Measurements from ENCODE around the gene MATK.
A peak's percentile ranks its signal among the peaks of the same experiment; 100 is the strongest.
"Not testable (repeated sequence)": the region's sequence is repeated elsewhere in the genome, so short reads cannot be mapped to it uniquely, and the experiment has no call there.

The MATK gene

GRCh38 chr19:3770136-3770999 is 15.8 kb downstream of the MATK start:
- DNase-seq (ENCODE audit: low spot score): no peak

GRCh38 chr19:3769494-3769893 is 16.7 kb downstream of the MATK start:
- DNase-seq (ENCODE audit: low spot score): no peak

- no peak for DNase-seq (ENCODE audit: low spot score)
These were observed 17.5 kb downstream of the MATK start for GRCh38 chr19:3768748-3769099.

DNA sequence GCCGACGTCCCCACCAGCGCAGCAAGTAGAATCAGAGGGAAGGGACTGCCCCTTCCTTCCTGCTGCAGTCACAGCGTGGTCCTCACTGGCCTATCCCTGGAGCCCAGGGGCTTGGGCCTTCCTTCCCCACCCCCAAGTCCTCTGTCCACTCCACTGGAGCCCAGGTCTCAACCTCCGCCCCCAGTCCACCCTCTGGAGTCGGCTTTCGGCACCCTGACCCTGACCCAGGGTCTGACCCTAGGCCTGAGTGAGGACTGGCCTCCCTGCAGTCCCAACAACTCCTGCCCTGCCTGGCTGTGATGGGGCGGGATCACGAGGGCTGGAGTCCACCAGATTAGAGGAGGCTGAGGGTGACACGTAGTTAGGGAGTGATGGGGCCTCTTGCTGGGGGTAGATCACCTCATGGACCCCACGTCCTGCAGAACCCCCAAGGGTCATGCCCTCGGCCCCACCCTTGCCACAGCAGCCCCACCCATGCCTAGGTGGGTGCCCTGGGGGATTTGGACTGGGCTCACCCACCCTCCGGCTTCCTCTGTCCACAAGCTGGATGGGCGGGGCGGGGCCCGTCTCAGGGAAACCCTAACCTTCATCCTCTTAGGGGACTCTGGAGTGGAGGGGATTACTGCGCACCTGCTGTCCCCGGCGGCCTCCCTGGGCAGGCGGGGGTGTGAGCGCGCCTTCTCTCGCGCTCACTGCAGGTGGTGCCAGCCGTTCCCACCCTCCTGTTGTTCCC is 18.0 kb downstream of the MATK start:
- no peak for DNase-seq (ENCODE audit: low spot score)

- no peak for DNase-seq (ENCODE audit: low spot score)
These were observed 19.1 kb downstream of the MATK start for GRCh38 chr19:3767050-3767449.

GRCh38 chr19:3766520-3766919 is 19.7 kb downstream of the MATK start:
- no peak for DNase-seq (ENCODE audit: low spot score)

DNA sequence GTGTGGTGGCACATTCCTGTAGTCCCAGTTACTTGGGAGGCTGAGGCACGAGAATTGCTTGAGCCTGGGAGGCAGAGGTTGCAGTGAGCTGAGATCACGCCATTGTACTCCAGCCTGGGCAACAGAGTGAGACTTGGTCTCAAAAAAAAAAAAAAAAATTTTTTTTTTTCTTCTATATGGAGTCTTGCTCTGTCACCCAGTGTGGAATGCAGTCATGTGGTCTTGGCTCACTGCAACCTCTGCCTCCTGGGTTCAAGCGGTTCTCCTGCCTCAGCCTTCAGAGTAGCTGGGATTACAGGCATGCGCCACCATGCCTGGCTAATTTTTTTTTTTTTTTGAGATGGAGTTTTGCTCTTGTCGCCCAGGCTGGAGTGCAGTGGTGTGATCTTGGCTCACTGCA is 20.4 kb downstream of the MATK start:
- DNase-seq (ENCODE audit: low spot score): not testable (repeated sequence)

DNA sequence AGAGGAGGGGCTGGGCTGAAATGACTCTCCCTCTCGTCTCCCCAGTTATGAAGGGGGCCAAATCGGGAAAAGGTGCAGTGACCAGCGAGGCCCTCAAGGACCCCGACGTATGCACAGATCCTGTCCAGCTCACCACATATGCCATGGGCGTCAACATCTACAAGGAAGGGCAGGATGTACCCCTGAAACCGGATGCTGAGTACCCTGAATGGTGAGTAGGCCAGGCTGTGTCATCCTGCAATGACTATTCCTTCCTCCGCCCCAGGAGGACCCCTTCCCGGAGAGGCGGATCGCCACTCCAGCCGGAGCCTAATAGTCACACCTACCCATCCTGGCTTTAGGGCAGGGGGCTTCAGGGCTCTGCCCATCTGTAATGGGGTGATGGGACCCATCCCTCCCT is 21.1 kb downstream of the MATK start:
- DNase-seq (ENCODE audit: low spot score): no peak

GRCh38 chr19:3762501-3763459 is 23.4 kb downstream of the MATK start, which contains the start of gene MRPL54:
Gene MRPL54, plus strand, starts transcription at chr19:3762682. Its CDS starts 19 bp downstream, at chr19:3762701.
- peak; percentile 99 for DNase-seq (ENCODE audit: low spot score)

DNA sequence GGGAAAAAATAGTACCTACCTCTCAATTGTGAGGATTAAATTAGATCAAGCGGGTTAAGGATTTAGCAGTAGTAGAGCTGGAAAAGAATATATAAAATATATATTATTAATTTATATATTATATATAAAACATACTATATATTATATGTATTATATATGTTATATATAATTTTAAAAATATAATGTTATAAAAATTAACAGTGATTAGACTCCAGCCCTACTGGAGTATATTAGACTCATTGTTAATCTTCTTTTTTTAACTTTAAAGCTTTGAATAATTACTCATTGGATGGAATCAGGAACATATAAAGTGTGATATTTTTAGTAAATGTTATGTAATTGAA is 24.1 kb downstream of the MATK start:
- no peak for DNase-seq (ENCODE audit: low spot score)

DNA sequence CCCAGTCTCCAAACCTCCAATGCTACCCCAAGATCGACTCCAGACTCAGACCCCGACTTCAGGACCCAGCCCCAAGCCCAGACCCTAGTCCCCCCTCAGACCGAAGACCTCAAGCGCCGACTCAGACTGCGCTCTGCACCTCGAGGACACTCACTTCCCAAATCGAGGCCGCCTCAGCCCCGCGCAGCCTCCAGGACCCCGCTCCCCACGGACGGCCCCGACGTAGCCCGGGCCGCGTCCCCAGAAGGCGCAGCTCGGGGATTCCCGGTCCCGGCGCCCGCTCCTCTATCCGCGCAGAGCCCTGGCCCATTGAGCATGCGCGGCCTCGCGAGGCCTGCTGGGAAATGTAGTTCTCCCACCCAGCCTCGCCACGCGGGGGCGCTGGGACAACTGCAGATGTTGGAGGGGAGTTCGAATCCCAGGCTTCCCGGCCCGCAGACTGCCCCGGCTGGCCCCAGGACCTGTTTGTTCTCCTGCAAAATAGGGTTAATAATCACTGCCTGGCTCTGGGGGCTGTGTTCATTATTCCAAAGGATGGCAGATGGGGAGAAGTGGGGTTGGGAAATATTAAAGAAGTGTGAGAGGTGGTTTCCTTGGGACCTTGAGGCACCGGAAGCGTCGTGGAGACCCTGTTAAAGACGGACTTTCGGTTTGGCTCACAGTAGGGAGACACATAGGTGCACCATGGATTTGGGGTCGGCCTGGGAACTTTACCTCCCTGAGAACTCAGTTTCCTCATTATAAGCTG is 24.6 kb downstream of the MATK start, which contains the start of gene APBA3:
APBA3 (minus strand) TSS at position 311 of the 748 bp plus-strand sequence. CDS start 1,428 bp downstream, outside the sequence.
- peak; percentile 94 for DNase-seq (ENCODE audit: low spot score)

DNA sequence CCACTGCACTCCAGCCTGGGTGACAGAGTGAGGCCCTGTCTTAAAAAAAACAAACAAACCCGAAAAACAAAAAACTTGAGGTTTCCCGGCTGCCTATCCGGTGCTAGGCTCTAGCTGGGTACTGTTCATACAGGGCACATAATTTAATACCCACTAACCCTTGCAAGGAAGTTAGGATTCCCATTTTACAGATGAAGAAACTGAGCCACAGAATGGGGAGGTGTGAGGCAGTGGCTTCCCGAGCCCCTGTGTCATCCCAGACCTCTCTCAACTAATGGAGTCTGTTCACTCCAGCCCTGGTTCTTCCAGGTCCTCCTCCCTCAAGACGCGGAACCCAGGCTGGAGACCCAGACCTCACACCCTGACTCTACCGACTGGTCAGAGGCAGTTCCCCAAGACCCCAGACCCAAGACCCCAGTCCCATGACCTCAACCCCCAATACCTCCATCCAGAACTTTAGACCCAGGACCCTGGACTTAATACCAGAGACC is 25.3 kb downstream of the MATK start:
- no peak for DNase-seq (ENCODE audit: low spot score)

DNA sequence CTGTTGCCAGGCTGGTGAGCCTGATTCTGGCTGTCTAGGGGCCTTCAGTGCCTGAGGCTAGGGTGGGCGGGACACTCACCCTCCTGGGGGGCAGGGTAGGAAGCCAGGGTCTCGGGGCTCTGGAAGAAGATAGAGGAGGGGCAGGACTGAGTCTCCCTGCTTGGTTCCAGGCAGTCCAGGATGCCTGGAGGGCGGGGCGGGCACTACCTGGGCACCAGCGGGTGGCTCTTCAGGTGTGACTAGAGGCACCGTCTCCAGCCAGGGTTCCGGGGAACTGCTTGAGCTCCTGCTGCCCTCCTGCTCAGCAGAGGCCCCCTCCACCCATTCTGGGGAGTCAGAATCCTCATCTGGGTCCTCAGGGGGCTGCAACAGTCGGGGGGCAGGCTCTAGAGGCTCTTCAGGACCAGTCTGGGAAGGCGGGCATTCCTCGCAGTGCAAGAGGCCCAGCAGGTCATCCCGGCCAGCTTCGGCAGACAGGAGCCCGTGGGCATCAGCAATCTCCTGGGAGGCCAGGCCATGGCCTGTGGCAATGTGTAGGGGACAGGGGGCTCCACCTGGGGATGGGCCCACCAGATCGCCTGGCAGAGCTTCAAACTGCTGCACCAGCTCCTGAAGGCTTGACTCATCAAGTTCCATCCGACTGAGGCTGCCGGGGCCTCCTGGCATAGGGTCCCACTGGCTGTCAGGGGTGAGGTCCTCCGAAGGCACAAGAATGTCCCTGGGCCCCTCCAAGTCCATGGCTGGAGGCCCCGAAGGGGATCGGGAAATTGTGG is 26.5 kb downstream of the MATK start:
- DNase-seq (ENCODE audit: low spot score): no peak

- not testable (repeated sequence) for DNase-seq (ENCODE audit: low spot score)
These were observed 27.9 kb downstream of the MATK start for GRCh38 chr19:3758297-3758696.

DNA sequence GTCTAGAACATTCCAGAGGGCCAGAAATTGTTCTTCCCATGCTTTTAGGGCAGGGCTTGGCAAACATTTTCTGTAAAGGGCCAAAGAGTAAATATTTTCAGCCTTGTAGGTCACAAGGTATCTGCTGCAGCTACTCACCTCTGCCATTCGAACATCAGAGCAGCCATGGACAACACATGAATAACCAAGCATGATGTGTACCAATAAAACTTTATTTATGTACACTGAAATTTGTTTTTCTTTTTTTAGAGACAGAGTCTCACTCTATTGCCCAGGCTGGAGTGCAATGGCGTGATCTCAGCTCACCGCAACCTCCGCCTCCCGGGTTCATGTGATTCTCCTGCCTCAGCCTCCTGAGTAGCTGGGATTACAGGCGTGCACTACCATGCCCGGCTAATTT is 28.5 kb downstream of the MATK start:
- not testable (repeated sequence) for DNase-seq (ENCODE audit: low spot score)

DNA sequence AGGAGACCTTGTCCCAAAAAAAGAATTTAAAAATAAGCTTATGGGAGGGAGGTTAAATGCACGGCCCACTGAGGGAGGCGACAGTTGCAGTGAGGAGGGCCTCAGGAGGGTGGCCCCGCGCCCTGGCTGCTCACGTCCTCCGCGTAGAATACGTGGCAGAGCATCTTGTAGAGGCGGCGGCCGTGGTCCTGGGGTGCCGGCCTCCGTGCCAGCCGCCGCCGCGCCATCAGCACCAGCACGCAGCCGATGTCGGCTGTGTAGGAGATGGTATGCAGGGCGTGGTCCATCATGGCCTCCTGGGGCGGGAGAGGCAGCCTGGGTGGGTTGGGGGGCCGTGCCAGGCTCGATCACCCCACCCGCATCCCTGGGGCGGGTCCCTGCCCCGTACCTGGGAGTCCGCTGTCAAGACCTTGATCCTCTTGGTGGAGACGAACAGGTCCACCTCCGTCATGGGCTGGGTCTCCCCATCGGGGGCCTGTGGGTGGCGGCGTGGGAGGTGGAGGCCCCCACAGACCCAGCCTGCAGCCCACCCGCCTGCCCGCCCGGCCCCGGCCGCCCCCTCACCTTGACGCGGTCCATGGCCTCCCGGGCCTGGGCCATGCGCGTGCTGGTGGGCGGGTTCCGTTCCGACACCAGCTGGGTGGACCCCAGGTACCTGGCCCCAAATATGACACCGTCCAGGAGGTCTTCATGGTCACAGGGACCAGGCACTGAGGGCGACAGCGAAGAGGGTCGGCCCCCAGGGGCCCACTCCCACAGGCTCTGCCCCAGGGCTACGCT is 32.4 kb downstream of the MATK start:
- no peak for DNase-seq (ENCODE audit: low spot score)

GRCh38 chr19:3752492-3752891 is 33.7 kb downstream of the MATK start:
- DNase-seq (ENCODE audit: low spot score): no peak

DNA sequence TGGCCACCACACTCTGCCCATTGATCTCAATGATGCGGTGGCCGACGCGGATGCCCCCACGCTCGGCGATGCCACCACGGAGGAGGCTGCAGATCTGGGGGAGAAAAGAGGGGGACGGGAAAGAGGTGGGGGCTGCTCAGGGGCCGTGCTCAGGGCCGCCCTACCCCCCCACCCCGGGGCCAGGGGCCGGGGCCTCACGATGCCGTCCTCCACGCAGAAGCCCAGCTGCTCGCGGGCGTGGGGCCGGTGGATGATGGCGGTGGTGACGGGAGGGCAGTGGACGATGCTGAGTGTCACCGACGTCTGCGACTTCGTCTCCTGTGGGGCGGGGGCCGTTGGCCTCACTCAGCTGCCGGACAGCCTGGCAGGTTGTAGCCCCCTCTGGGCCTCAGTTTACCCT is 34.9 kb downstream of the MATK start:
- DNase-seq (ENCODE audit: low spot score): no peak

DNA sequence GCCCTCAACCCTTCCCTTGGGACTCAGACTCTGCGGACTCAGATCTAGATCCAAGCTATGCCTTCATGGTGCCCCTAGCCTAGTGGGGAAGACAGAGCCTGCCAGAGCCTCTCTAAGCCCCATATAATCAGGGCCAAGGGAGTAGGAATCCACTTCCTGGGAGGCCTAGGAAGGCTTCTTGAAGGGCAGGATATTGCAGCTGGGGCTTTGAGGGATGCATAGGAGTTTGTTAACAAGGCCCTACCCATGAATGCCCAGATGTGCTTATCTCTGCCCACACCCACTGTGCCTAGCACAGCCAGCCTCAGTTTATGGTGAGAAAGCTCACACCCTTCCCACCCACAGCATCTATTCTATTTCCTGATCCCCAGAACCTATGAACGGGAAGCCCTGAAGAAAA is 36.0 kb downstream of the MATK start:
- DNase-seq (ENCODE audit: low spot score): no peak

DNA sequence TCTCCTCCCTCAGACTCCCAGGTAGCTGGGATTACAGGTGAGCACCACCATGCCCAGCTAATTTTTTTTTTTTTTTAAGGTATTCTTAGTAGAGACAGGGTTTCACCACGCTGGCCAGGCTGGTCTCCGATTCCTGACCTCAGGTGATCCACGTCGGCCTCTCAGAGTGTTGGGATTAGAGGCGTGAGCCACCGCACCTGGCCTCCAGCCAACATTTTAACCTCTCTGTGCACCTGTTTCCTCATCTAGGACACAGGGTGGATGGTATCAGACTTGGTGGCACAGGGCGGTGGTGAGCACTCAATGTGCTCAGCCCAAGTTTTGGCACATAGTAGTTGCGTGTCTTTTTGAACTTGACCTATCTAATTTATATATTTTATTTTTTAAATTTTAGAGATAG is 37.2 kb downstream of the MATK start:
- no peak for DNase-seq (ENCODE audit: low spot score)
